K562 (cell line): Measurements from ENCODE around the gene GMDS. TPM values are rescaled to one million over a fixed set of nuclear protein-coding genes. Genes with fewer than 3 reads are reported as not detected.

Experiments used
- ATAC-seq: fragments of 200-7000 bp; cut with Tn5 transposase; 3 replicates; pipeline ENCODE4 v1.9.1; 2020; ENCODE audit warnings: moderate library complexity
- BruUV-seq: library from RNA; stranded (reverse); fragments of 400-500 nt; replicated peaks from 2 replicates; lab custom pipeline; 2021; lab: Mats Ljungman, UMichigan
- CTCF ChIA-PET: fragments of 300-600 bp; formaldehyde crosslinking; extraction: SDS; loops from one replicate; lab custom pipeline; 2021; ENCODE audit warnings: low intra/inter-chr PET ratio; lab: Yijun Ruan, JAX
- POLR2A ChIA-PET: fragments of 300-600, 350-650 bp; sonication (Branson Sonifier 250); formaldehyde crosslinking; extraction: SDS; loops from one replicate; lab custom pipeline; 2021; ENCODE audit warnings: antibody characterized with exemption, inconsistent platforms; lab: Yijun Ruan, JAX
- DNase-seq, 4 experiments: peaks; one replicate each; pipeline versions ENCODE4 v3.0.0 to v3.0.0-alpha.2; 2011 to 2018; ENCODE audit warnings: low spot score in 3 of 4, mixed read lengths in 3 of 4; ENCODE audit errors: extremely low read depth in 1 of 4
- FAIRE-seq: peaks from 2 replicates; lab custom pipeline; 2011; peaks lifted over from hg19 to GRCh38; lab: Jason Lieb, UNC
- H2AFZ ChIP-seq: 2 replicates; pipeline ENCODE4 v1.6.0; 2011; ENCODE audit warnings: low read depth, low read length, control low read depth, inconsistent platforms
- H3K27ac ChIP-seq: fragments of 200-600 bp; 3 replicates; pipeline ENCODE4 v1.8.0; 2011; ENCODE audit warnings: low read depth, mild to moderate bottlenecking, control low read depth, inconsistent platforms, low read length, moderate library complexity, mixed read lengths; ENCODE audit errors: extremely low read depth
- H3K27me3 ChIP-seq, 2 experiments: fragments of 300-600 bp in 1 of 2; 2 replicates in 1 of 2; 3 replicates in 1 of 2; pipeline versions ENCODE4 v1.6.0 to v1.8.0; 2011; ENCODE audit warnings: inconsistent platforms in 2 of 2, low read length in 2 of 2, mild to moderate bottlenecking in 1 of 2, mixed read lengths in 1 of 2, moderate library complexity in 1 of 2; ENCODE audit not compliant: control insufficient read depth in 2 of 2, insufficient read depth in 2 of 2
- H3K36me3 ChIP-seq: fragments of 300-600 bp; 3 replicates; pipeline ENCODE4 v1.8.0; 2011; ENCODE audit warnings: mild to moderate bottlenecking, low read length, inconsistent platforms; ENCODE audit not compliant: control insufficient read depth, insufficient read depth
- H3K4me1 ChIP-seq, 2 experiments: fragments of 200-600 bp in 1 of 2; replicated peaks in 1 of 2; 2 replicates in 1 of 2; 3 replicates in 1 of 2; pipeline versions ENCODE4 v1.5.1 to v1.8.0; 2011; ENCODE audit warnings: inconsistent platforms in 2 of 2, low read length in 2 of 2, mild to moderate bottlenecking in 1 of 2, mixed read lengths in 1 of 2, moderate library complexity in 1 of 2; ENCODE audit not compliant: control insufficient read depth in 2 of 2, insufficient read depth in 2 of 2
- H3K4me2 ChIP-seq: 2 replicates; pipeline ENCODE4 v1.6.1; 2011; ENCODE audit warnings: low read length, control low read depth, inconsistent platforms, mixed read lengths; ENCODE audit not compliant: insufficient read depth
- H3K4me3 ChIP-seq: fragments of 200-600 bp; sonication (generic), shearing (Covaris generic); 2 replicates; pipeline ENCODE4 v1.5.1; 2016; ENCODE audit warnings: control low read depth, inconsistent platforms
- H3K79me2 ChIP-seq: fragments of 200-600 bp; 3 replicates; pipeline ENCODE4 v1.8.0; 2011; ENCODE audit warnings: low read length, inconsistent platforms; ENCODE audit not compliant: control insufficient read depth, insufficient read depth
- H3K9ac ChIP-seq, 2 experiments: 2 replicates each; pipeline versions ENCODE4 v1.6.0 to v1.6.1; 2011; ENCODE audit warnings: low read depth in 2 of 2, low read length in 2 of 2, control low read depth in 1 of 2, inconsistent platforms in 1 of 2, mild to moderate bottlenecking in 1 of 2, mixed read lengths in 1 of 2; ENCODE audit not compliant: insufficient read depth in 1 of 2
- H3K9me1 ChIP-seq: one replicate; pipeline ENCODE4 v1.6.0; 2011; ENCODE audit warnings: inconsistent platforms, mild to moderate bottlenecking, low read length, moderate library complexity; ENCODE audit not compliant: control insufficient read depth, insufficient read depth
- H3K9me3 ChIP-seq: replicated peaks from 2 replicates; pipeline ENCODE4 v1.5.1; 2011; ENCODE audit warnings: low read depth, low read length, inconsistent platforms; ENCODE audit not compliant: control insufficient read depth, insufficient read depth
- H4K20me1 ChIP-seq: replicated peaks from 2 replicates; pipeline ENCODE4 v1.6.1; 2011; ENCODE audit warnings: low read length, inconsistent platforms, mixed read lengths; ENCODE audit not compliant: control insufficient read depth, insufficient read depth
- HBP1 ChIP-seq: fragments of 450-650 bp; formaldehyde crosslinking; IDR thresholded peaks from 2 replicates; pipeline ENCODE4 v1.4.0; 2022; ENCODE audit warnings: missing genetic modification characterization
- ZNF77 ChIP-seq: fragments of 250-450 bp; sonication (Bioruptor Pico); IDR thresholded peaks from 2 replicates; pipeline ENCODE4 v1.5.0; 2020
- ZSCAN32 ChIP-seq: fragments of 450-650 bp; formaldehyde crosslinking; IDR thresholded peaks from 2 replicates; pipeline ENCODE4 v1.4.0; 2020; ENCODE audit warnings: mild to moderate bottlenecking, moderate library complexity
- WGBS: fragments of 100-300 bp; shearing (Covaris generic); methylation state at CpG from one replicate; pipeline ENCODE4 v1.1.6; 2016; ENCODE audit warnings: low coverage, mixed read lengths; ENCODE audit not compliant: insufficient coverage; ENCODE audit errors: missing lambda C conversion rate; 5-methylcytosine and 5-hydroxymethylcytosine counted together
- in situ Hi-C: fragments of 300-500 bp; cut with MboI; formaldehyde crosslinking; loops from 4 replicates; pipeline ENCODE4 v1.15.0; 2018; ENCODE audit warnings: inconsistent platforms, mixed read lengths
- intact Hi-C: fragments of 100-400 bp; cut with micrococcal nuclease; formaldehyde crosslinking; loops from 2 replicates; pipeline ENCODE4 v1.14.2; 2022
- polyA plus RNA-seq, 8 experiments: library from polyadenylated mRNA; depleted of rRNA in 4 of 8; stranded (reverse) in 5 of 8; unstranded in 3 of 8; fragments of >200 nt; fragmentation: Nextera tagmentation in 2 of 8; fragmentation: Illumina TruSeq in 1 of 8; extraction: Ambion mirVana in 2 of 8; extraction: Trizol in 1 of 8; gene quantifications; 2 replicates each; pipeline versions ENCODE4 v1.2.1 to v1.2.3, GENCODE V29; 2011 to 2014; ENCODE audit warnings: inconsistent platforms in 1 of 8, missing spikeins in 1 of 8
- total RNA-seq, 7 experiments: library from RNA; depleted of rRNA in 6 of 7; stranded (reverse); fragments of >200 nt in 6 of 7; fragmentation: Illumina TruSeq in 2 of 7; extraction: Trizol in 2 of 7; gene quantifications; 2 replicates each; pipeline versions ENCODE4 v1.2.1 to v1.2.3, GENCODE V29; 2011 to 2021; ENCODE audit warnings: low replicate concordance in 1 of 7

GMDS gene
- total and polyA plus RNA-seq, 9 of the 15 experiments (the other 6 are each of a cell fraction or from before 2014, with no cell fraction given) = 0.48 to 31.8 (median 13.4) TPM

- WGBS = 0% methylated on average over 3 of the region's 3 CpGs
- H3K27ac ChIP-seq = no peak overlapping the region
- POLR2A ChIA-PET = interaction anchor here (0.5 to 0.7 kb wide), 2 partner anchors 33 to 593 kb away, joined by 3 read pairs; no protein-coding TSS in a partner anchor
- CTCF ChIA-PET = no interaction called here
- no peak for DNase-seq
- H3K9me3 ChIP-seq = no peaks in the 10 kb centered on the region
- ATAC-seq = no peak
- H3K9ac ChIP-seq = no peak overlapping the region
- no TSS peak for BruUV-seq
- peaks cover 17% of the 10 kb centered on the region; the same call in 1 of the 2 replicates for H4K20me1 ChIP-seq
- H3K4me1 ChIP-seq = peaks cover 0 to 5% of the 10 kb centered on the region in 2 experiments; a peak in 1 of 5 replicates
- in situ Hi-C loops = loop anchor here (10.0 kb wide), 1 partner anchor 584 kb away; the partner anchor contains the start of gene FOXC1
- intact Hi-C loops = no loop called here
- TF ChIP-seq ZSCAN32 (CRISPR knock-in tag) (no peak), ZNF77 (CRISPR knock-in tag) (no peak), HBP1 (CRISPR knock-in tag) (0 out of 2 replicates have a peak, but pooled peaks have one; percentile 18)
- TF ChIP-seq, all 486 proteins: peak for 1
- Histone ChIP-seq H3K36me3 (no peaks in the 10 kb centered on the region), H3K9me1 (no peaks in the 10 kb centered on the region), H3K27me3 (peaks cover 5 to 18% of the 10 kb centered on the region in 2 experiments; a peak in 3 of 5 replicates), H2AFZ (no peak overlapping the region), H3K79me2 (no peaks in the 10 kb centered on the region), H3K4me3 (no peak overlapping the region), H3K4me2 (no peak overlapping the region)
- FAIRE-seq = no peak
Measured at GRCh38 chr6:2188856-2189384, 56.5 kb downstream of the GMDS start.
